GM18951 (cell line): Measurements from ENCODE around the gene LAD1.

Source experiments
- POLR2A ChIP-seq: IDR thresholded peaks from 4 replicates; pipeline ENCODE4 v1.6.1; 2011; ENCODE audit warnings: mild to moderate bottlenecking; ENCODE audit not compliant: insufficient read length, insufficient read depth; ENCODE audit errors: extremely low read depth
- in situ Hi-C: fragments of 300-500 bp; cut with MboI; formaldehyde crosslinking; loops from one replicate; pipeline ENCODE4 v1.12.0; 2022; ENCODE audit warnings: low sequenced_read_pairs, mixed read lengths, inconsistent platforms; ENCODE audit not compliant: unreplicated experiment

Gene LAD1

GRCh38 chr1:201399018-201399351 lies at the start of gene LAD1:
LAD1 (minus strand) TSS chr1:201399324; CDS start chr1:201399306, 18 bp downstream.
- in situ Hi-C loops: no loop called here
- TF ChIP-seq POLR2A: no peak

GRCh38 chr1:201447903-201448871 lies 49.1 kb upstream of the LAD1 start:
- in situ Hi-C loops: no loop called here

GRCh38 chr1:201445310-201445709 lies 46.2 kb upstream of the LAD1 start:
- no peak for TF ChIP-seq POLR2A
- in situ Hi-C loops: no loop called here

More at GRCh38 chr1:201447903-201448871, 49.1 kb upstream of the LAD1 start:
- no peak for TF ChIP-seq POLR2A

- no peak for TF ChIP-seq POLR2A
- in situ Hi-C loops: no loop called here
These were observed 45.7 kb upstream of the LAD1 start for GRCh38 chr1:201444792-201445191.

- in situ Hi-C loops: no loop called here
- no peak for TF ChIP-seq POLR2A
These were observed 44.6 kb upstream of the LAD1 start for GRCh38 chr1:201443747-201444146.

GRCh38 chr1:201436969-201437368 lies 37.8 kb upstream of the LAD1 start:
- TF ChIP-seq POLR2A: no peak
- in situ Hi-C loops: no loop called here

GRCh38 chr1:201436393-201436792 lies 37.3 kb upstream of the LAD1 start:
- no peak for TF ChIP-seq POLR2A
- in situ Hi-C loops: no loop called here

GRCh38 chr1:201434266-201434665 lies 35.1 kb upstream of the LAD1 start:
- in situ Hi-C loops: no loop called here
- no peak for TF ChIP-seq POLR2A

- in situ Hi-C loops: no loop called here
- TF ChIP-seq POLR2A: no peak
These were observed 34.5 kb upstream of the LAD1 start for GRCh38 chr1:201433609-201434008.

- in situ Hi-C loops: no loop called here
- TF ChIP-seq POLR2A: no peak
These were observed 31.7 kb upstream of the LAD1 start for GRCh38 chr1:201430776-201431175.

- no peak for TF ChIP-seq POLR2A
- in situ Hi-C loops: no loop called here
These were observed 30.8 kb upstream of the LAD1 start for GRCh38 chr1:201429736-201430501.

- TF ChIP-seq POLR2A: no peak
These were observed 28.8 kb upstream of the LAD1 start for GRCh38 chr1:201427963-201428362.

GRCh38 chr1:201426479-201427310 lies 27.6 kb upstream of the LAD1 start:
- TF ChIP-seq POLR2A: no peak
- in situ Hi-C loops: no loop called here

More at GRCh38 chr1:201427963-201428362, 28.8 kb upstream of the LAD1 start:
- in situ Hi-C loops: no loop called here

GRCh38 chr1:201424146-201424545 lies 25.0 kb upstream of the LAD1 start:
- in situ Hi-C loops: no loop called here

More at GRCh38 chr1:201424146-201424545, 25.0 kb upstream of the LAD1 start:
- TF ChIP-seq POLR2A: no peak
